ENCODE measurements around the gene GSTK1.

DNA sequence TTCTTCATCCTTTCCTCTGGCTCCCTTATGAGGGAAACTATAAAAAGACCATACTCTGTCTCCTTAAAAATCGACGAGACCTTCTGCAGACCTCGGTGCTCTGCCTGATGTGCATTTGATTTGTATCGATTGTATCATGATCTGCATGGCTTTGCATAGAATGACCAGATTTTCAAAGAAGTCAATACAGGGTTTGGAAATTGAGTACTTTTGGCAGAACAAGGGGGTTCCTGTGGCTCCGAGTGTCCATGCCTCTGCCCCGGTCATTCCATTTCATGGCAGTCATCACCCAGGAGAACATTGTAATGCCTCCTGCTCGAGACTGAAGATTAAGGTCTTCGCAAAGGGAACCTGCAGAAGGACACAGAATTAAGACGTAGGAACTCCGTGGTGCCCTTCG is 25.6 kb downstream of the GSTK1 start:
- TF ChIP-seq EZH2phosphoT487 (IDR thresholded peaks at IDR 0.05; ENCODE audit: low read depth, severe bottlenecking, unreplicated experiment): no peak
- TF ChIP-seq, protein P1, sequence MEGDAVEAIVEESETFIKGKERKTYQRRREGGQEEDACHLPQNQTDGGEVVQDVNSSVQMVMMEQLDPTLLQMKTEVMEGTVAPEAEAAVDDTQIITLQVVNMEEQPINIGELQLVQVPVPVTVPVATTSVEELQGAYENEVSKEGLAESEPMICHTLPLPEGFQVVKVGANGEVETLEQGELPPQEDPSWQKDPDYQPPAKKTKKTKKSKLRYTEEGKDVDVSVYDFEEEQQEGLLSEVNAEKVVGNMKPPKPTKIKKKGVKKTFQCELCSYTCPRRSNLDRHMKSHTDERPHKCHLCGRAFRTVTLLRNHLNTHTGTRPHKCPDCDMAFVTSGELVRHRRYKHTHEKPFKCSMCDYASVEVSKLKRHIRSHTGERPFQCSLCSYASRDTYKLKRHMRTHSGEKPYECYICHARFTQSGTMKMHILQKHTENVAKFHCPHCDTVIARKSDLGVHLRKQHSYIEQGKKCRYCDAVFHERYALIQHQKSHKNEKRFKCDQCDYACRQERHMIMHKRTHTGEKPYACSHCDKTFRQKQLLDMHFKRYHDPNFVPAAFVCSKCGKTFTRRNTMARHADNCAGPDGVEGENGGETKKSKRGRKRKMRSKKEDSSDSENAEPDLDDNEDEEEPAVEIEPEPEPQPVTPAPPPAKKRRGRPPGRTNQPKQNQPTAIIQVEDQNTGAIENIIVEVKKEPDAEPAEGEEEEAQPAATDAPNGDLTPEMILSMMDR (IDR thresholded peaks at IDR 0.05; ENCODE audit: poor library complexity): no peak

All from hepatocyte (in vitro differentiated cells).